HS-5 (cell line): ENCODE results near the gene ESYT3.
"Not testable (repeated sequence)": the region's sequence is repeated elsewhere in the genome, so short reads cannot be mapped to it uniquely, and the experiment has no call there.

Experiments used
- DNase-seq: peaks from one replicate; pipeline ENCODE4 v3.0.0-alpha.2; 2012; ENCODE audit warnings: low read depth

The ESYT3 gene

GRCh38 chr3:138463724-138464490 lies 29.5 kb downstream of the ESYT3 start:
- no peak for DNase-seq

DNA sequence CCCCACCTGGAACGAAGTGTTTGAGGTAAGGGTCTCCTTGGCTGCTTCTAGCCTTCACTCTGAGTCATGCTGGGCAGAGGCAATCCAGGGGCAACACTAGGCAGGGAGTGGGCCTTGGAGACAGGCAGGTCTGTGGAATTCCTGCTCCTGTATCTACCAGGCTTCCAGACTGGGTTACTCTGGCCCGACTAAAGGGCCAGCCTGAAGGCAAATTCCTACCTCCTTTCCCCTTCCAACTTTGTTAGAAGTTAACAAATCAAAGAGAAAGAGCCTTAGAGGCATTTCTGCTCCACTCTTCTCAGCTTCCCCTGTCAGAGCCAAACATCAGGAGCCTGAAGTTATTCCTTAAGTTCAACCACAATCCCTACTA lies 30.1 kb downstream of the ESYT3 start:
- DNase-seq: no peak

- DNase-seq: no peak
These were observed 31.0 kb downstream of the ESYT3 start for GRCh38 chr3:138465451-138465850.

GRCh38 chr3:138465925-138466324 lies 31.5 kb downstream of the ESYT3 start:
- no peak for DNase-seq

DNA sequence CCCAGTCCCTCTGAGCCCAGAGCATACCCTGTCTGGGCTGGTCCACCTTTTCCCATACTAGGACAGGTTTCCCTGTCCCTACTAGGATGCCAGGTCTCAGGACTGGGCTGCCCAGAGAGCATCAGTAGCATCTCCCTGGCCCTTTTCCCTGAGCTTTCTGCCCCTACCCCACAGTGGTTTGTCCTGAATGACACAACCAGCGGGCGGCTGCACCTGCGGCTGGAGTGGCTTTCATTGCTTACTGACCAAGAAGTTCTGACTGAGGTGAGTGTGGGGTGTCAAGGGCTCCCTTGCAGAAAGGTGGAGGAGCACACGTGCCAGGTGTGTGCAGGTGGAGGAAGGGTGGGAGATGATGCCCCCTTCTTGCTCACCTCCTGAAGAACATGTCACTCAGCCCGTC lies 33.5 kb downstream of the ESYT3 start:
- DNase-seq: no peak

DNA sequence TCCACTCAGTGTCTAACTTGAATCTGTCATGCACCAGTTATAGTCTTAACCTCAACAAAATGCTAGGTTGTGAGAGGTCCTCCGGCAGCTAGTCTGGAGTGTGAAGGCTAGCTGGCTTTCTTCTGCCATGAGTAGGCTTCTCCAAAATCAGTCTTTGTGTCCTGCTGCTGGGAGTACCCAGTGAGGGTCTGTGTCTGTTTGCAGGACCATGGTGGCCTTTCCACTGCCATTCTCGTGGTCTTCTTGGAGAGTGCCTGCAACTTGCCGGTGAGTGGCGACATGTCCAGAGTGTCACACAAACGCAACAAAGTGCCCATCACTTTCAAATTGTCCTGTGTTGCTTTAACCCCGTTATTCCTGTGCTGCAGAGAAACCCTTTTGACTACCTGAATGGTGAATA lies 34.0 kb downstream of the ESYT3 start:
- no peak for DNase-seq

DNA sequence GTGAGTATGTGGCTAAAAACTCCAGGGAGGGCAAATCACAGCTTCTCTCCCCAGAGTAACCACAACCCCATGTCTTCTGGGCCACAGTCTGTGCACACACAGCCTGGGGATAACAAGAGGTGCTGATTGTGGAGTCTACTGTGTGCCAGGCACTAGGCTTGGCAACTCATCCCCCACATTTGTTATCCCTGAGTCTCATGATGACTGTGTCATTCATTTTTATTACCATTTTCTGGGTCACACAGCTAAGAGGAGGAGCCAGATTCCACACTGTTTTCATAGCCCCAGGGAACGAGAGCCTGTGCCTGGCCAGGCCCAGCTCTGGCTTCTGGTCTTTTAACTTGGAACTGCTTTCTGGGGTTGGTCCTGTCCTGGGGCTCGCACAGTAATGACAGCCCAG lies 34.5 kb downstream of the ESYT3 start:
- no peak for DNase-seq

- no peak for DNase-seq
These were observed 35.5 kb downstream of the ESYT3 start for GRCh38 chr3:138469874-138470273.

DNA sequence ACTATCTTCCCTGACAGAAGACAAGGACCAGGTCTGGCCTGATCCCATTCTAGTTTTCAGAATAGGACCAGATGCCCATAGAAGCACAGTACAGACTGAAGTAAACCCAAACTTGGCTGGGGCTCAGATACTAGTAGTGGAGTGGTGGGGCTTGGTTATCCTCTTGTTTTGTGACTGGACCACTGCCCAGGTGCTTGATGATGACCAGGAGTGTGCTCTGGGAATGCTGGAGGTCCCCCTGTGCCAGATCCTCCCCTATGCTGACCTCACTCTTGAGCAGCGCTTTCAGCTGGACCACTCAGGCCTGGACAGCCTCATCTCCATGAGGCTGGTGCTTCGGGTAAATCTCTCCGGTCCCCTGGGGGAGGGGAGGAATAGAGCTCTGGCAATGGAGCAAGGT lies 36.3 kb downstream of the ESYT3 start:
- no peak for DNase-seq

- DNase-seq: no peak
These were observed 37.1 kb downstream of the ESYT3 start for GRCh38 chr3:138471481-138471880.

DNA sequence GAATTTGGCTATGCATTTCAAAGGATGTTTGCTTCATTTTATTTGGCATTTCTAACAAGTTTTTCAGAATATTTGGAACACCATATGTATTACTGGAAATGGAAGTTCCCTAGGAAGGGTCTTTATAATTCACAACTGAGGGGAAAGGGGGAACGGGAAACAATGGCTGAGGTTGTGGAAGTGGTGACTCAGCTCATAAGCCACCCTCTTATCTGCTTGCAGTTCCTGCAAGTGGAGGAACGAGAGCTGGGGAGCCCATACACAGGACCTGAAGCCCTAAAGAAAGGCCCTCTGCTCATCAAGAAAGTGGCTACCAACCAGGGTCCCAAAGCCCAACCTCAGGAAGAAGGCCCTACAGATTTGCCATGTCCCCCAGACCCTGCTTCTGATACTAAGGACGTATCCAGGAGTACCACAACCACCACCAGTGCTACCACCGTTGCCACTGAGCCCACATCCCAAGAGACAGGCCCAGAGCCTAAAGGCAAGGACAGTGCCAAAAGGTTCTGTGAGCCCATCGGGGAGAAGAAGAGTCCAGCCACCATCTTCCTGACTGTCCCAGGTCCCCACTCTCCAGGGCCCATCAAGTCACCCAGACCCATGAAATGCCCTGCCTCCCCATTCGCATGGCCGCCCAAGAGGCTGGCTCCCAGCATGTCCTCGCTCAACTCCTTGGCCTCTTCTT lies 37.9 kb downstream of the ESYT3 start:
- DNase-seq: no peak

- no peak for DNase-seq
These were observed 39.0 kb downstream of the ESYT3 start for GRCh38 chr3:138473391-138473790.

- no peak for DNase-seq
These were observed 39.7 kb downstream of the ESYT3 start for GRCh38 chr3:138474163-138474562.

DNA sequence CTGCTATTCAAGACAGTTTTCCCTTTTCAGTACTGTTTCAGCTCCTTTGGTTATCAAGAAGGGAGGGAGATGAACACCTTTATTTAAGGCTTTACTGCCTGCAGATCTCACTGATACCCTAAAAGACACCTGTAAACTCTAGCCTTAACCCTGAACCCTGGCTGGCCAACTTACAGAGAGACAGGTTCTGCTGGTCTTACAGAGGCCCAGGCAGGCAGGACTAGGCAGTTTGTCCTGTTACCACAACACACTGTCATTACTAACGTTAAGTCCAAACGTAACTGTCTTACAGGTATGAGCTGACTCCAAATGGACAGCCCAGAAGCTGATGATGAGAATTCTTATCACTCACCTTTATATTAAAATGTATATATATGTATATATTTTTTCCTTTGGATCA lies 42.1 kb downstream of the ESYT3 start:
- DNase-seq: no peak

DNA sequence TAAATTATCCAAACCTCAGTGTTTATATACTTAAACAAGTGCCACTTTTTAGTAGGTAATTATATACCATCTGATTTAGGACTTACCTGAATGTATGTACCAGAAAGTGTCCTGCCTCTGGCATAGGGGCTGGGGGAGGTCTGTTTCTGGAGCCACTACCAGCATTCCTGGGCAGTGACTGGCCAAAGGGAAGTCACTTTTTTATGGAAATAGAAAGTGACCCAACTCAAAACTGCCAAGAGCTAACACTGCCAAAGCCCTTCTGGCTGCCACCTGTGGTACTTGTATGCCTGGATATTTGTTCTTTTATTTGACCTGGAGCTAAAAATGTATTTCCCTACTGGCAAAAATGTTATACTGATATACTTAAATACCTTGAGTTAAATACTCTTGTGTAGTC lies 42.7 kb downstream of the ESYT3 start:
- DNase-seq: no peak

- DNase-seq: no peak
These were observed 43.4 kb downstream of the ESYT3 start for GRCh38 chr3:138477801-138478200.

DNA sequence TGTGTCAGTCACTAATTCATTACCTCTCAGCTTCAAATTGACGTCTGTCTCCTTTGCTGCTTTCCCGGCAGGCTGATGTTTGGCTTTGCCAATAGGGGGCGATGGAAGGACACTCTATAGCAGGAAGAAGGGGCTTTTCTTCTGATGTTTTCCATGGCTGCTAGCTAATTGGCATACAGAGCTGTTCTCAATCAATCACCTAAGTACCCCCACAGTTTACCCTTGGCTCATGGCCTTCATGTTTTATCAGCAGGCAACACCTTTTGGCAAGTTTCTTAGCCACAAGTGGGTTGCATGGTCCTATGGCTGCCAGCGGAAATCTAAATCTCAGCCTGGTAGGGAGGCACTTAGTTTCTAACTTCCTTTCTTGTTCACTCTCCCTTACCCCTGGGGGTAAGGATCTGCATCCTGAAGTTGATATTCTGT lies 45.0 kb downstream of the ESYT3 start:
- DNase-seq: no peak

DNA sequence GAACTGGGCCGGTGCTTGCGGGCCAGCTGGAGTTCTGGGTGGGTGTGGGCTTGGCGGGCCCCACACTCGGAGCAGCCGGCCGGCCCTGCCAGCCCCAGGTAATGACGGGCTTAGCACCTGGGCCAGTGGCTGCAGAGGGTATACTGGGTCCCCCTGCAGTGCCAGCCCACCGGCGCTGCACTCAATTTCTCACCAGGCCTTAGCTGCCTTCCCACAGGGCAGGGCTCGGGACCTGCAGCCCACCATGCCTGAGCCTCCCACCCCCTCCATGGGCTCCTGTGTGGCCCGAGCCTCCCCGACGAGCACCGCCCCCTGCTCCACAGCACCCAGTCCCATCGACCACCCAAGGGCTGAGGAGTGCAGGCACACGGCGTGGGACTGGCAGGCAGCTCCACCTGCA lies 50.3 kb downstream of the ESYT3 start:
- not testable (repeated sequence) for DNase-seq

- not testable (repeated sequence) for DNase-seq
These were observed 52.2 kb downstream of the ESYT3 start for GRCh38 chr3:138486580-138486979.

GRCh38 chr3:138491971-138492370 lies 57.6 kb downstream of the ESYT3 start:
- DNase-seq: no peak

- DNase-seq: no peak
These were observed 58.7 kb downstream of the ESYT3 start for GRCh38 chr3:138492980-138493675.

- peak; percentile 84 for DNase-seq
These were observed 59.6 kb downstream of the ESYT3 start for GRCh38 chr3:138493804-138494606.

- no peak for DNase-seq
These were observed 60.2 kb downstream of the ESYT3 start for GRCh38 chr3:138494607-138494929.
